NCI-H2029 (cell line): ENCODE measurements around the gene ULBP3.
"Not testable (repeated sequence)": the region's sequence is repeated elsewhere in the genome, so short reads cannot be mapped to it uniquely, and the experiment has no call there.

ENCODE experiments used
- DNase-seq: peaks from one replicate; lab custom pipeline; 2025; lab: John Stamatoyannopoulos, UW

The ULBP3 gene

GRCh38 chr6:150043096-150043495 lies 25.8 kb downstream of the ULBP3 start:
- no peak for DNase-seq

DNA sequence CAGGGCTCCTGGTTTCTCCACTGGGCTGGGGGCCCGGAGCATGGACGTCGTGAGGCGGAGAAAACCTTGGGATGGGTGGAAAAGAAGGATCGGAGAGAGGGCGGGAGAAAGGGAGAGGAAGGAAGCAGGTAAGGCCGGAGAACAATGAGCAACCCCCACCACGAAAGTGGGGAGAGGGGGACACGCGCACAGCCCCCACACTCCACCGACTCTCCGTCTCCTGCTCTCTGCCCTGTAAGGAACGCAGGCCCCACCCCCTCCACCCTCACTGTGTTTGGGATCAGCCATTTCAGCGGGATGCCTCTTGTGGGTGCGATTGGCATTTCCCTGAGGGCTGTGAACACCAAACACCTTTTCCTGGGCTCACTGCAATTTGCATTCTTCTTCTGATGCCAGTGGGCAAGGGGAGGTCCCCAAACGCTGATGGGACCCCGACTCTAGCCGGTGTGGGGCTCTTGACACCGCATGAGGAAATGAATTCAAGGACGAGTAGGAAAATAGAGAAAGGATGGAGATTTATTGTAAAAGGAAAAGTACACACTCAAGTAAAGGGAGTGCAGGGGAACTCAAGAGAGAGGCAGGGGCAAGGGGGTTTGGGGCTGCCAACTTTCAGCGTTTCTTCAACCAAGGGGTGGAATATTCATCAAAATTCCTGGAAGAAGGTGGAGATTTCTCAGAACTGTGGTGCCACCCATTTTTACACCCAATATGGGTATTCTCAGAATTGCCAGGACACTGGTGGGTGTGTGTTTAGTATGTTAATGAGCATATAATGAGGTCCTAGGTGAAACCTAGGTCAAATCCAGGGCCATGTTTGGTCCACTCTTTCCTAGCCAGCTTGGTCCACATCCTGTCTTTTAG lies 30.5 kb downstream of the ULBP3 start:
- no peak for DNase-seq

- no peak for DNase-seq
These were observed 31.3 kb downstream of the ULBP3 start for GRCh38 chr6:150037526-150038201.

- no peak for DNase-seq
These were observed 32.8 kb downstream of the ULBP3 start for GRCh38 chr6:150036081-150036480.

DNA sequence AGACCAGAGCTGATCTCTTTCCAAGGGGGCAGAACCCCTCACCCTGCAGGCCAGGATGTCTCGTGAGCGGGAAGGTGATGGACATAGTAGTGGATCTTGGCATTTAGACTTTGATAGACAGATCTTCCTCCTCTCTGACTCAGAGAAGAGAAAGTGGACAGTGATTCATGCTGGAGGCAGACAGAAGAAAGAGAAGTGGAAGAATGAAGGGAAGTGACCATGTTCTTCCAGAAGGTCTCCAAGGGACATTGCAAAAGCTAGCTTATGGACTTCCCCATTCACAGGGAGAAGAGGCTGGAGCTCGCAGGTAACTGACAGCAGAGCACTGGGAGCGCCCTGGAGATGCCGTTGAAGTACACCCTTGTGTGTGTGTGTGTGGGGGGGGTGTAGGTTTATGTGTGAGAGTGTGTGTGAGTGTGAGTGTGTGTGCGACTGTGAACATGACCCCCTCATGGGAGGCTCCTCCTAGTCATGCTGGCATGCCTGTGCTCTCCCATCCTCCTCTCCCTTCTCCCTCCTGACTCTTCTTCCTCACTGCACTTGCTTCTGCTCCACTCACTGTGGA lies 35.6 kb downstream of the ULBP3 start:
- no peak for DNase-seq

DNA sequence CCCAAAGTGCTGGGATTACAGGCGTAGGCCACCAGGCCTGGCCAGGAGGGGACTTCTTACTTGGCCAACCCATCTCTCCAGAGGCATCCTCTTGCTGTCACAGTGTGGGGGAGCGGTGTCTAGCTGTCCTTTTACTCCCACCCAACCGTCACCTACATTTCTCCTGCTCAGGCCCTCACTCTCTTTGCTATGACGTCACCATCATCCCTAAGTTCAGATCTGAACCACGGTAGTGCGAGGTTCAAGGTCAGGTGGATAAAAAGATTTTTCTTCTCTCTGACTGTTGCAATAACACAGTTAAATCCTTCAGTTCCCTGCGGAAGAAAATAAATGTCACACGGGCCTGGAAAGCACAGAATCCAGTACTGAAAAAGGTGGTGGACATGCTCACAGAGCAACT lies 36.3 kb downstream of the ULBP3 start:
- no peak for DNase-seq

DNA sequence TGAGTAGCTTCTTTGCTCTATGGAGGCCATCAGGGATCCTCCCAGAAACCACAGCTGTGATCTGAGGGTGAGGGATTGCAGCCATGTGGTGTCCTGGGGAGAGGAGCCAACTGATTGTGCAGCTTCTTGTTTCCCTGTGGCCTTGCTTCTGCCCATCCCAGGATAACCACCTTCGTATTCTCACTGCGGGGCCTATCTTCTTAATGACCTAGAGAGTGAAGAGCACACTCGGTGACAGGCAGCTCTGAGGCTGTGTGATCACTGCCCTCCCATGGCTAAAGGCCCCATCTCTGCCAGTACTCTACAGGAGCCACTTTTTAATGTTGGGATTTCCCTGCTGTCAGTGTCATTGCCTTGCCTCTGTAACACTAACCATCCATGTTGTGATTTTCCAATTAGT lies 38.3 kb downstream of the ULBP3 start:
- DNase-seq: no peak

- DNase-seq: no peak
These were observed 39.2 kb downstream of the ULBP3 start for GRCh38 chr6:150029749-150030148.

- DNase-seq: no peak
These were observed 39.6 kb downstream of the ULBP3 start for GRCh38 chr6:150029276-150029675.

DNA sequence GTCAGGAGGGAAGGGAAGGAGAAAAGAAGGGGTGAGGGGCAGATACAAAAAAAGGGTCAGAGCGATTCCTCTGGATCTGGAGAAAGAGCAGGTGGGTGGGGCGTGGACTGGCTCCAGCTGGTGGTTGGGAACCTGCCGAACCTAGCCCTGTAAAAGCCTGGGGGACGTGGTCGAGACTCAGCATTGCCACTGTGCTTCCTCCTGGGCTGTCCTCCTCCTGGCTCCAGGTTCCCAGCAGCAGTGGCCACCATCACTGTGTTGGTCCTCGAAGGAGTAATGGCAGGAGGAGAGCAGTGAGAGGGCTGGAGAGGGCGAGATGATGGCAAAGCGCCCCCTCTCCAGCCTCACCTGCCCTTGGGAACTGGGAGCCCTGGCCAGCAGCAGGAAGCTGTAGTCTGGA lies 40.1 kb downstream of the ULBP3 start:
- no peak for DNase-seq

DNA sequence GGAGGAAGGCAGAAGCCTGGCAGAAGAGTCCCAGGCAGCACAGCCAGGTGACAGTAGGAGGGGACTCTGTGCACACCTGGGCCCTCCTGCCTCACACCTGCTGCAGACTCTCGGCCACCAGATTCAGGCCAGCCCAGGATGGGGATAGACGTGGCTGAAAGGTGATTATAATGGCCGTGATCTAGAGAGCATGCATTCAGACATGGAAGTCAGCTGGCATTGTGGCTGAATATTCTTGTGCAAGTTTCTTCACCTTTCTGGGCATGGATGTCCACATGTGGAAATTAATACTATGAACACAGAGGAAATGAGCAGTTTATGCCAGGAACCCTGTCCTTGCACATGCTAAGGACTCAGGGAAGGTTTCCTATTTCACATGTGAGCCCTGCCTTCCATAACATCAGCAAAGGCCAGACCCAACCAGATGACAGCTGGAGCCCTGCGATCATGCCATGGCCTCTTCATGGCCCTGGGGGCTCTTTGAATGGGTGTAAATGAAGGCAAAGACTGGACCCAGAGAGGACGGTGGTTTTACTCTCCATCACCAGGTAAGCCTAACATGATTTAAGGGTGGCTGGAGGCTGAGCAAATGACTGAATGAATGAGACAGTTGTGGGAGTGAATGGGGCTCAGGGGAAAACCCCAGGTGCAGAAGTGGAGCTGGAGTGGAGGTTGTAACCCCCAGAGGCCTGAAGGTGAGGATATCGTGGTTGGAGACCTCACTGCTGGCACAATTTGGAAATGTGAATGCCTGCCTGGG lies 40.9 kb downstream of the ULBP3 start:
- no peak for DNase-seq

GRCh38 chr6:150026976-150027805 lies 41.7 kb downstream of the ULBP3 start:
- no peak for DNase-seq

DNA sequence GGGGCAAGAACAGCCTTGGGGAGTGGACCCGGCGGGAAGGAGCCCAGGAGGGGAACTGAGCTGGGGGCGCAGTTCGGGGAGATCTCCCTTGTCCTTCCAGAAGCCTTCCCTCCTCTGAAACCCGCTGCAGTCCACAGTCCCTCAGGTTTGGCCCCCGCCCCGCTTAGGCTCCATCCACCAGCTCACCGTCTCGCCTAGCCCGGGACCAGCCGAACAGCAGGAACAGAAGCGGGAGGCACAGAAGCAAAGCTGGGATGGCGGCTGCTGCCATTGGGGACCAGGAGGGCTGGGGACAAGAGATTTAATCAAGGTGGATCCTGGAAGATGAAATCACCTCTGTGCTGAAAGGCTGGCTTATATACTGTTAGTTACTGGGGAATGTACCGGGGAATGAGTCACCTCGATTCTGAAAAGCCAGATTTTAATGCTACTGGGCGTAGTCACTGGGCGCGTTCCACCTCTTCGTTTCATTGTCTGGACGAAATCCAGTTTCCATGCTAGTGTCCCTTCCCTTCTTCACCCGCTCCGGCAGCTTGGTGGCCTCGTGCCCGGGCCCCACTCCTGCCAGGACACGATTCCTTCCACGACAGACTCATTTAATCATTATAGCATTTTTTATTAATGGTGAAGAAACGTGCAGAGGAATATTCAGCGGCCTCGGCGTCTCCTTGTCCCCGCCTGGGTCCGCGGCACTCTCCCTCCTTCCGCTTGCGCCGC lies 43.6 kb downstream of the ULBP3 start, which contains the start of gene RAET1L:
Gene RAET1L, minus strand, starts transcription at position 332 of the 717 bp plus-strand sequence. Its CDS starts 61 bp downstream, at position 271.
- peak; percentile 1 for DNase-seq

DNA sequence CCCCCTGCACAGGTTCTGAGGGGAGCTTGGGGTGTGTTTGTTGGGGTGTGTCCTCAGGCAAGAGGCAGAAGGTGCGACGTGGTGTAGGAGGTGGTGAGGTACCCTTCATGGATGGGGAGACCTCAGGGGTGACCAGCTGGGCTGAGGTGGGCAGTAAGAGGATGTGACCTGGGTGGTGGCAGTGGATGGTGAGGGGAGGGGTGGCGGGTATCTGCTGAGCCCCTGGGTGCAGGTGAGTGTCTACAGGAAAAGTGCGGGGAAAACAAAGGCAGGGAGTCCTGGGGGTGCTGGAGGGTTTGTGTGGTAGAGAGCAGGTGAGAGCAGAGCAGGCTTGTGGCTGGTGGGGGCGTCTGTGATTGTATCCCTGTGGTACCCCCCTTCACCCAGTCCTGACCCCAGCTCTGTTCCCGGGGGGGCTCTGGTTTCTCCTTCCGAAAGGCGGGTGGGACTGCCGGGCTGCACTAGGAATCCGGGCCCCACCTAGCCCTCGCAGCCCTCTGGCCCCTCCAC lies 44.2 kb downstream of the ULBP3 start:
- no peak for DNase-seq

GRCh38 chr6:150024021-150024420 lies 44.9 kb downstream of the ULBP3 start:
- not testable (repeated sequence) for DNase-seq

DNA sequence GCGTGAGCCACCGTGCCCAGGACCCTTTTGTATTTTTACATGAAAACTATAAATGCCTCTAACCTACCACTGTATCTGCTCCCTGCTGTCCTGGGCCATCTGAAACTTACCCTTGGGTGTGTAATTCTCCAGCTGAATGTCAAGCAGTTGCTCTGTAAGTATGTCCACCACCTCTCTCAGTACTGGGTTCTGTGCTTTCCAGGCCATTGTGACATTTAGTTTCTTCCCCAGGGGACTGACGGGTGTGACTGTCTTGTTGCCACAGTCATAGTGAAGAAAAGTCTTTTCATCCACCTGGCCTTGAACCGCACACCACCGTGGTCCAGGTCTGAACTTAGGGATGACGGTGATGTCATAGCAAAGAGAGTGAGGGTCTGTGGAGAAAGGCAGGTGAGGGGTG lies 47.1 kb downstream of the ULBP3 start:
- DNase-seq: not testable (repeated sequence)

GRCh38 chr6:150018846-150019580 lies 49.9 kb downstream of the ULBP3 start:
- no peak for DNase-seq

DNA sequence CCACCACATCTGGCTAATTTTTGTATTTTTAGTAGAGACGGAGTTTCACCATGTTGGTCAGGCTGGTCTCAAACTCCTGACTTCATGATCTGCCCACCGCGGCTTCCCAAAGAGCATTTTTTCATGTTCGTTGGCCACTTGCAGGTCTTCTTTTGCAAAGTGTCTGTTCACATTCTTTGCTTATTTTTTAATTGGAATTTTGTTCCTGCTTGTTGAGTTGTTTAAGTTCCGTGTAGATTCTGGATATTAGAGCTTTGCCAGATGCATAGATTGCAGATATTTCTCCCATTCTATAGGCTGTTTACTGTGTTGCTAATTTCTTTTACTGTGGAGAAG lies 51.8 kb downstream of the ULBP3 start:
- not testable (repeated sequence) for DNase-seq

- peak; percentile 55 for DNase-seq
These were observed 52.4 kb downstream of the ULBP3 start for GRCh38 chr6:150016324-150017185.
